CD1c-positive myeloid dendritic cell (primary cell): ENCODE data around the gene DBT.
"Not testable (repeated sequence)": the region's sequence is repeated elsewhere in the genome, so short reads cannot be mapped to it uniquely, and the experiment has no call there.

Experiments used
- DNase-seq: peaks from one replicate; pipeline ENCODE4 v3.0.0-alpha.2; 2016; ENCODE audit errors: extremely low spot score

The DBT gene

GRCh38 chr1:100249537-100250257 is at the start of gene DBT:
Gene DBT, minus strand, starts transcription at chr1:100249834. Its CDS starts 14 bp downstream, at chr1:100249820.
- DNase-seq: peak; percentile 94

DNA sequence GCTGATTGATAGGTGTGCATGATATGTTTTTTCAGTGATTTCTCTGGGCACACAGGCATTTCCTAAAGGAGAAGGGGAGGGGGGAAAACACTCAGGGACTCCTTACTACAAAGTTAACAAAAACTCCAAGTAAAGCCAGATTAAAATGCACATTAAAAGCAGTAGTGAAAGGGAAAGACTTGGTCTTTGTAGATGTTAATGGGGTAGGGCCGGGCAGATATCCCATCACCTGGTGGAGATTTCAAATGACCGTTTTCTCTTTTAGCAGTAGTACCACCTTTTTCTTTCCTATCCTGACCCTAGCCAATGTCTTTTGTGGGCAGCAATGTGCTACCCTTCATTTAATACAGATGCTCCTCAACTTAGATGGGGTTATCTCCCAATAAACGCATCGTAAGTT is 48.9 kb upstream of the DBT start:
- DNase-seq: no peak

DNA sequence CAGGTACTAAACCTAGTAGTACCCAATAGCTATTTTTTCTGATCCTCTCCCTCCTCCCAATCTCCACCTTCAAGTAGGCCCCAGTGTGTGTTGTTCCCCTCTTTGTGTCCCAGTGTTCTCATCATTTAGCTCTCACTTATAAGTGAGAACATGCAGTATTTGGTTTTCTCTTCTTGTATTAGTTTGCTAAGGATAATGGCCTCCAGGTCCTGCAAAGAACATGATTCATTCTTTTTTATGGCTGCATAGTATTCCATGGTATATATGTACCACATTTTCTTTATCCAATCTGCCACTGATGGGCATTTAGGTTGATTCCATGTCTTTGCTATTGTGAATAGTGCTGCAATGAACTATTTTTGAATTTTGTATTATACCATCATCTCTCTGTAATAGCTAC is 47.4 kb upstream of the DBT start:
- not testable (repeated sequence) for DNase-seq

GRCh38 chr1:100296140-100296539 is 46.5 kb upstream of the DBT start:
- DNase-seq: no peak

DNA sequence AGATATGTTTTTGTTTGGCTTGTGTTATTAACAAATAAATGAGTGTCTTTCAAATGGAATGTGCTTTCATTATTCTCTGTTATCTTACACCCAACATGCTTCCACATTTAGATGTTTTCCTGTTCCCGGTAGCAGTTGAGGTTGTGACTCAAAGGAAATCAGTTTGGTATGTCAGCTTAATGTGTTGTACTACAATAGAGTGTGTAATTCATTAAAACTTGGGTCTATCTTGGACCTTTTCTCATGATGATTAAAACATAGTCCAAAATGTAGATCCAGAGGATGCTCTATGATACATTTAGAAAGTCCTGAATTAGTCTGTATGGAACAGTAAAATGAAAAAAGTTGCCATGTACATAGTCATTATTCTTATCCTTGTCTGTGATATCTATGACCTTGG is 43.1 kb upstream of the DBT start:
- DNase-seq: no peak

- DNase-seq: no peak
Observed at GRCh38 chr1:100290291-100290690, 40.7 kb upstream of the DBT start.

GRCh38 chr1:100287162-100287561 is 37.5 kb upstream of the DBT start:
- no peak for DNase-seq

GRCh38 chr1:100284591-100284990 is 35.0 kb upstream of the DBT start:
- DNase-seq: no peak

DNA sequence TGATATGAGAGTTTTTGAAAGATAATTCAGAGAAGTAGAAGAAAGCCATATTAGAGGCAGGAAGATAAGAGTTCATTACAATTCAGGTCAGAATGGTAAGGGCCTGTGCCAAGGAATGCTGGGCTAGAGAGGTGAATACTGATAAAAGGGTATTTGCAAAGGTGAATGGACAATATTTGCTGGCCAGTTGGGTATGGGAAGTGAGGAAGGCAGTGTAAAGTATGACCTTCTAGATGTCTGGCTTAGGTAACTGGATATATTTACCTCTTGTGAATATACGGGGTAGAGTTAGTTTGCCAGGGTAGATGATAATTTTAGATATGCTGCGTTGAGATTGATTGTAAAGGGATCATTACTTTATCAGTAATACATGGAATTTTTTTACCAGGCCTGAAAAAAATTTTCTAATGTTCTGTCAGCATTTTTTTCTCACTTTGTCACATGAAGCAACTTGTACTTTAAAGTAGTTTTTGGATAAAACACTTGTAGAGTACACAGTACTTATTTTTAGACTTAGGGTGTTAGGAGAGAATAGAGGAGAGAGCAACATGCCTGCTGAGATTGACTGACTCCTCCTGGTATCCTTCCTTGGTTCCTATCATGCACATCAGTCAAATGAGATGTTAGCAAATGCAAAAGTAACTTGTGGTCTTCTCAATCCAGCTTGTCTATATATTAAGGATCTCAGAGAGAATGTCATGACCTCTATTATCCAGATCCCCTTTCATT is 30.5 kb upstream of the DBT start:
- no peak for DNase-seq

DNA sequence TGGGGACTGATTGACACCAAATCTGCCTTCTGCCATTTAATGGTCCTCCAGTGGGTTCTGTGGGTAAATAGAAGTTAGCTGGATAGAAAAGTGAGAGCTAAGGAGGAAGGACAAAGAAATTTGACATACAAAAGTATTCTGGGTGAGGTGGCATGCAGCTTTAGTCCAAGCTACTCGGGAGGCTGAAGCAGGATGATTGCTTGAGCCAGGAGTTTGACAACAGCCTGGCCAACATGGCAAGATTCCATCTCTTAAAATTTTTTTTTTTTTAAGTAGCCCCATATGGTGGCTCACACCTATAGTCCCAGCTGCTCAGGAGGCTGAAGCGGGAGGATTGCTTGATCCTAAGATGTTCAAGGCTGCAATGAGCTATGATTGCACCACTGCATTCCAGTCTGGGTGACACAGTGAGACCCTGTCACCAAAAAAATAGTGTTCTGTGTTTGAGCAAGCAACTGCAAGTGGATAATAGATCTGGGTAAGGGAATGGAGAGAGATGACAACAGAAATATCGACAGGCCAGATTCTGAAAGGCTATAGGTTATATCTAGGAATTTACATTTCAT is 29.8 kb upstream of the DBT start:
- DNase-seq: no peak

- peak; percentile 12 for DNase-seq
Observed at GRCh38 chr1:100277866-100278265, 28.2 kb upstream of the DBT start.

DNA sequence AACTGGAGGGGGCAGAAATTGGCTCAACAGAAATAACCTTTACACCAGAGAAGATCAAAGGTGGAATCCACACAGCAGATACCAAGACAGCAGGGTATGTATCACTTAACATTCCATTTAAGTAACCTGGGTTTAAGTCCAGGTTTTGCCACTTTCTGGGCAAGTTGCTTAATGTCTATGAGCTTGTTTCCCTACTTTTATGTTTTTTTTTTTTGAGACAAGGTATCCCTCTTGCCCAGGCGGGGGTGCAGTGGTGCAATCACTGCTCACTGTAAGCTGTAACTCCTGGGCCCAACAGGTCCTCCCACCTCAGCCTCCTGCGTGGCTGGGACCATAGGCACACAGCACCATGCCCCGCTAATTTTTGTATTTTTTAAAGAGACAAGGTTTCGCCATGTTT is 18.6 kb upstream of the DBT start:
- DNase-seq: no peak

DNA sequence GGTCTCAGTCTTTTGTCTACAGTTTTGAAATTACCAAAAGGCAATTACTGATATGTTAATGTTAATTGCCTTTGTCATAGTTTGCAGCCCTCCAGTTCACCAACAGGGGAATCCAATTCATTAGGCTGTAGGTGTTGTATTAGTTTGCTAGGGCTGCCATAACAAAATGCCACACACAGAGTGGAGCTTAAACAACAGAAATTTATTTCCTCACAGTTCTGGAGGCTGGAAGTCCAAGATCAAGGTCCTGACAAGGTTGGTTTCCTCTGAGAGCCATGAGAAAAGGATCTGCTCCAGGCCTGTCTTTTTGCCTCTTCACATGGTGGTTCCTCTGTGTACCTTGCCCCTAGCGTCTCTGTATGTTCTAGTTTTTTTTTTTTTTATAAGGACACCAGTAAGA is 17.6 kb upstream of the DBT start:
- DNase-seq: no peak

- no peak for DNase-seq
Observed at GRCh38 chr1:100266741-100267140, 17.1 kb upstream of the DBT start.

DNA sequence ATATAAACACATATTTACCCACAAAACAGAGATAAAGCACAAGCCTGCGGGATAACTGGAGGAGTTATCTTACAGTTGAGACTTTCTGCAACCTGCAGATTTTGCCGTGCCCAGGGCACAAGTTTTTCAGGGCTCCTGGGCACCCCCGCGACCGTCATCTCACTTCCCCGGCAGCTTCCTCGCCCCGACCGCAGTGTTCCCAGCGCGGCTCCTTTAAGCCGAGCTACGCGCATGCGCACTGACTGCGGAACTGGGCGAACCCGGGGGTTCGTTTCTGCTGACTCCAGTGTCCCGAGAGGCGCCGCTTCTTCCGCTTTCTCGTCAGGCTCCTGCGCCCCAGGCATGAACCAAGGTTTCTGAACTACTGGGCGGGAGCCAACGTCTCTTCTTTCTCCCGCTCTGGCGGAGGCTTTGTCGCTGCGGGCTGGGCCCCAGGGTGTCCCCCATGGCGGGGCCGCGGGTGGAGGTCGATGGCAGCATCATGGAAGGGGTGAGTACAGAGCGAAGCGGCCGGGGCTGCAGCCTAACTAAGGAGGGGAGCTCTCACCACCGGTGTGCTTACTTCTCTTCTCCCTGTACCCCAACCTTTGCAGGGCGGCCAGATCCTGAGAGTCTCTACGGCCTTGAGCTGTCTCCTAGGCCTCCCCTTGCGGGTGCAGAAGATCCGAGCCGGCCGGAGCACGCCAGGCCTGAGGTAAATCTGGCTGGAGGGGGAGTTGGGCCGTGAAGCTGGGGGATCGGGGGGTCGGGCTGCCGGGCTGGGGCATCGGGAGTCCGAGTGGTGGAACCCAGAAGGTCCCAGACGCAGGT is 16.5 kb upstream of the DBT start, which contains the start of gene RTCA:
Gene RTCA (plus strand): TSS at position 286 of the 810 bp plus-strand sequence. CDS start 160 bp downstream, at position 446.
- DNase-seq: peak; percentile 99

DNA sequence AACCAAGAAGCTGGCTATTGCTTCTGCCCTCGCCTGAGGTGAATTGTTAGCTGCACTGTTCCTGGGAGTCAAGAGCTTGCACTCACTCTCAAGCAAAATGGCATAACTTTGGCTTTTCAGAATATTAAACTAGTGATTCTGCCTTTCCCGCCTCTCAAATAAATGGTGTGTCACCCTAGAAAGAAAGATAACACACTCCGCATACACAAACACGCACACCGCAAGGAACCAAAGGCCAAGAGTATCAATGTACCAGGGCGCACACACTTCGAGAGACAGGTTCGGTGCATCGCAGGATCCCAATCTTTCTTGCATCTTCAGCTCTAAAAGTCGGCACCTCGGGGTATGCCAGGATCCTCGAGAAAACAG is 15.9 kb upstream of the DBT start:
- DNase-seq: no peak

DNA sequence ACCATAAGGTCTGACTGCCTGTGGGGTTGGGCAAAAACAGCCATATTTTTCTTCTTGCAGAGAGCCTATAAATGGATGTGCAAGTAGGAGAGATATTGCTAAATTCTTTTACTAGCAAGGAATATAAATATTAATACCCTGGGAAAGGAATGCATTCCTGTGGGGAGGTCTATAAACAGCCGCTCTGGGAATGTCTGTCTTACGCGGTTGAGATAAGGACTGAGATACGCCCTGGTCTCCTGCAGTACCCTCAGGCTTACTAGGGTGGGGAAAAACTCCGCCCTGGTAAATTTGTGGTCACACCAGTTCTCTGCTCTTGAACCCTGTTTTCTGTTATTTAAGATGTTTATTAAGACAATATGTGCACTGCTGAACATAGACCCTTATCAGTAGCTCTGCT is 14.4 kb upstream of the DBT start:
- not testable (repeated sequence) for DNase-seq

DNA sequence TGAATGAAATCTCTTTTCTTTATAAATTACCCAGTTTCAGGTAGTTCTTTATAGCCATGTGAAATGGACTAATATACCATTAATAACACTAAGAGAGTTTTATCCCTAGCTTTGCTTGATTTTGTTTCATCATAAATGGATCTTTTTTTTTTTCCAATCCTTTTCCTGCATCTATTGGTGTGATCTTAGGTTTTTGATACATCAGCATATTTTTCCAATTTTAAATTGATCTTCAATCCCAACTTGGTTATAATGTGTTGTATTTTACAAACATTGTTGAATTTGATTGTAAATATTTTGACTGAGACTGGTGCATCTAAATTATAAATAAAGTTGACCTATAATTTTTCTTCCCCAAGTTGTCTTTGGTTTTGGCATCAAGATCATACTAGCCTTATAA is 12.1 kb upstream of the DBT start:
- no peak for DNase-seq

GRCh38 chr1:100258427-100258826 is 8.8 kb upstream of the DBT start:
- DNase-seq: not testable (repeated sequence)

DNA sequence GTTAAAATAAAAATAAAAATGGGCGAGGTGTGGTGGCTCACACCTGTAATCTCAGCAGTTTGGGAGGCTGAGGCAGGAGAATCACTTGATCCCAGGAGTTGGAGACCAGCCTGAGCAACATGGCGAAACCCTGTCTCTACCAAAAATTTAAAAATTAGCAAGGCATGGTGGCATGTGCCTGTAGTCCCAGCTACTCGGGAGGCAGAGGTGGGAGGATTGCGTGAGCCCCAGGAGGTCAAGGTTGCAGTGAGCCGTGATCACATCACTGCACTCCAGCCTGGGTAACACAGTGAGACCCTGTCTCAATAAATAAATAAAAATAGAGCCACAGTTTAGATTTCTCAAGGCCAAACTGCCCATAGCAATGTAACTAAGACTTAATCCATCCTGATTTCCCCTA is 6.6 kb upstream of the DBT start:
- DNase-seq: not testable (repeated sequence)

DNA sequence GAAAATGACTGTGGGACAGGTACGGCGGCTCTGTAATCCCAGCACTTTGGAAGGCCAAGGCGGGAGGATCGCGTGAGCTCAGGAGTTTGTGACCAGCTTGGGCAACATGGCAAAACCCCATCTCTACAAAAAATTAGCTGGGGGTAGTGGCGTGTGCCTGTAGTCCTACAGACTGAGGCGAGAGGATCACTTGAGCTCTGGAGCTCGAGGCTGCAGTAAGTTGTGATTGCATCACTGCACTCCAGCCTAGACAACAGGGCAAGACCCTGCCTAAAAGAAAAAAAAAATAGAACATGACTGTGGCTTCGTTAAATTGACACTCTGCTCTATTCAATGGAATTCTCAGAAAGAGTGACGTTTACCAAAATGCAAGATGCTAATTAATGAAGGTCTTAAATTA is 3.9 kb upstream of the DBT start:
- DNase-seq: no peak

DNA sequence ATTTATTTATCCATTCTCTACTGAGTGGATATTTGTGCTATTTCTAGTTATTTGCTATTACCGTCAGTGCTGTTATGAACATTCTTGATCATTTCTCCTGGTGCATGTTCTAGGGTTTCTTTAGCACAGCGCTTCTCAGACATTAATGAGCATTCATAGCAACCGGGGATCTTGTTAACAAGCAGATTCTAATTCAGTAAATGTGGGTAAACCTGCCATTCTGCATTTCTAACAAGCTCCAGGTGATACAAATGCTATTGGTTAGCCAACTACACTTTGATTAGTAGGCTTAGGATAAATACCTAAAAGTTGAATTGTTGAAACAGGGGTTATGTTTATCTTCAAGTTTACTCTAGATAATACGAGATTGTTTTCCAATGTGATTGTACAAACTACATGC is 3.3 kb upstream of the DBT start:
- DNase-seq: no peak
